ENCODE data around the gene GNRHR. TPM values are rescaled to one million over a fixed set of nuclear protein-coding genes. Genes with fewer than 3 reads are reported as not detected.
"Not testable (repeated sequence)": the region's sequence is repeated elsewhere in the genome, so short reads cannot be mapped to it uniquely, and the experiment has no call there.

The GNRHR gene
- total RNA-seq, 4 donors from 2014 or later: not detected

- no peak for DNase-seq (ENCODE audit: low spot score in 2 of 2)
- intact Hi-C loops (cut with DNase I; ENCODE audit: low total_unique reads): no loop called here
- WGBS, 2 donors: 66 to 72% methylated on average over 12 of the region's 12 CpGs
- TF ChIP-seq POLR2A (IDR thresholded peaks at IDR 0.05) (no peak), CTCF (IDR thresholded peaks at IDR 0.05) (no peak)
- H3K4me3 ChIP-seq (ENCODE audit: low read depth, poor library complexity, severe bottlenecking): no peak overlapping the region
These were observed 40.5 kb downstream of the GNRHR start for GRCh38 chr4:67713529-67714247.

- TF ChIP-seq CTCF (IDR thresholded peaks at IDR 0.05): no peak
- TF ChIP-seq POLR2A (IDR thresholded peaks at IDR 0.05): no peak
- H3K4me3 ChIP-seq (ENCODE audit: low read depth, poor library complexity, severe bottlenecking): no peak overlapping the region
- no peak for DNase-seq (ENCODE audit: low spot score in 2 of 2)
- intact Hi-C loops (cut with DNase I; ENCODE audit: low total_unique reads): no loop called here
- WGBS, 2 donors: 54 to 73% methylated on average over 7 of the region's 7 CpGs
These were observed 41.3 kb downstream of the GNRHR start for GRCh38 chr4:67712650-67713528.

- intact Hi-C loops (cut with DNase I; ENCODE audit: low total_unique reads): no loop called here
- no peak overlapping the region for H3K4me3 ChIP-seq (ENCODE audit: low read depth, poor library complexity, severe bottlenecking)
- WGBS, 2 donors: 54 to 78% methylated on average over 3 of the region's 3 CpGs
- TF ChIP-seq POLR2A (IDR thresholded peaks at IDR 0.05): no peak
- no peak for TF ChIP-seq CTCF (IDR thresholded peaks at IDR 0.05)
- no peak for DNase-seq (ENCODE audit: low spot score in 2 of 2)
These were observed 42.1 kb downstream of the GNRHR start for GRCh38 chr4:67712000-67712625.

GRCh38 chr4:67706682-67707081, 47.5 kb downstream of the GNRHR start:
- intact Hi-C loops (cut with DNase I; ENCODE audit: low total_unique reads); H3K4me3 ChIP-seq (ENCODE audit: low read depth, poor library complexity, severe bottlenecking); DNase-seq (ENCODE audit: low spot score in 2 of 2): not testable (repeated sequence)
- 96 to 97% methylated on average over 3 of the region's 3 CpGs for WGBS, 2 donors

- no peak for TF ChIP-seq POLR2A (IDR thresholded peaks at IDR 0.05)
- no peak for TF ChIP-seq CTCF (IDR thresholded peaks at IDR 0.05)
- WGBS, 2 donors: 96 to 99% methylated on average over 2 of the region's 2 CpGs
- DNase-seq (ENCODE audit: low spot score in 2 of 2): no peak
- intact Hi-C loops (cut with DNase I; ENCODE audit: low total_unique reads): no loop called here
- no peak overlapping the region for H3K4me3 ChIP-seq (ENCODE audit: low read depth, poor library complexity, severe bottlenecking)
These were observed 49.3 kb downstream of the GNRHR start for GRCh38 chr4:67704843-67705242.

- DNase-seq (ENCODE audit: low spot score in 2 of 2): no peak
- no peak overlapping the region for H3K4me3 ChIP-seq (ENCODE audit: low read depth, poor library complexity, severe bottlenecking)
- intact Hi-C loops (cut with DNase I; ENCODE audit: low total_unique reads): no loop called here
- TF ChIP-seq POLR2A (IDR thresholded peaks at IDR 0.05) (no peak), CTCF (IDR thresholded peaks at IDR 0.05) (no peak)
- 85 to 91% methylated on average over 2 of the region's 2 CpGs for WGBS, 2 donors
These were observed 52.0 kb downstream of the GNRHR start for GRCh38 chr4:67702166-67702565.
